ENCODE results near the gene BTBD17.
A peak's percentile ranks its signal among the peaks of the same experiment; 100 is the strongest.
"Not testable (repeated sequence)": the region's sequence is repeated elsewhere in the genome, so short reads cannot be mapped to it uniquely, and the experiment has no call there.

Gene BTBD17

GRCh38 chr17:74361230-74362068 is at the start of gene BTBD17:
Gene BTBD17 (minus strand): TSS chr17:74361868. CDS start chr17:74361819, 49 bp downstream.
- DNase-seq (ENCODE audit: low spot score): peak; percentile 73
- peak; percentile 75 for TF ChIP-seq CTCF (IDR thresholded peaks at IDR 0.05; ENCODE audit: extremely low read depth, insufficient read depth, missing control alignments)
- in situ Hi-C loops (cut with MboI; ENCODE audit: low pct_unique_long_range_greater_than_20kb, low sequenced_read_pairs, unreplicated experiment): no loop called here

- no peak for TF ChIP-seq CTCF (IDR thresholded peaks at IDR 0.05; ENCODE audit: extremely low read depth, insufficient read depth, missing control alignments)
- in situ Hi-C loops (cut with MboI; ENCODE audit: low pct_unique_long_range_greater_than_20kb, low sequenced_read_pairs, unreplicated experiment): no loop called here
- no peak for DNase-seq (ENCODE audit: low spot score)
Measured at GRCh38 chr17:74410001-74410443, 48.4 kb upstream of the BTBD17 start.

- no peak for DNase-seq (ENCODE audit: low spot score)
- in situ Hi-C loops (cut with MboI; ENCODE audit: low pct_unique_long_range_greater_than_20kb, low sequenced_read_pairs, unreplicated experiment): no loop called here
- no peak for TF ChIP-seq CTCF (IDR thresholded peaks at IDR 0.05; ENCODE audit: extremely low read depth, insufficient read depth, missing control alignments)
Measured at GRCh38 chr17:74408815-74409214, 47.1 kb upstream of the BTBD17 start.

- in situ Hi-C loops (cut with MboI; ENCODE audit: low pct_unique_long_range_greater_than_20kb, low sequenced_read_pairs, unreplicated experiment): no loop called here
- peak; percentile 49 for TF ChIP-seq CTCF (IDR thresholded peaks at IDR 0.05; ENCODE audit: extremely low read depth, insufficient read depth, missing control alignments)
- no peak for DNase-seq (ENCODE audit: low spot score)
Measured at GRCh38 chr17:74408262-74408661, 46.6 kb upstream of the BTBD17 start.

GRCh38 chr17:74407384-74407783 is 45.7 kb upstream of the BTBD17 start:
- in situ Hi-C loops (cut with MboI; ENCODE audit: low pct_unique_long_range_greater_than_20kb, low sequenced_read_pairs, unreplicated experiment): no loop called here
- no peak for DNase-seq (ENCODE audit: low spot score)
- TF ChIP-seq CTCF (IDR thresholded peaks at IDR 0.05; ENCODE audit: extremely low read depth, insufficient read depth, missing control alignments): no peak

GRCh38 chr17:74405311-74405710 is 43.6 kb upstream of the BTBD17 start:
- DNase-seq (ENCODE audit: low spot score); in situ Hi-C loops (cut with MboI; ENCODE audit: low pct_unique_long_range_greater_than_20kb, low sequenced_read_pairs, unreplicated experiment): not testable (repeated sequence)

- in situ Hi-C loops (cut with MboI; ENCODE audit: low pct_unique_long_range_greater_than_20kb, low sequenced_read_pairs, unreplicated experiment): no loop called here
- no peak for TF ChIP-seq CTCF (IDR thresholded peaks at IDR 0.05; ENCODE audit: extremely low read depth, insufficient read depth, missing control alignments)
Measured at GRCh38 chr17:74404789-74405188, 43.1 kb upstream of the BTBD17 start.

More at GRCh38 chr17:74404789-74405188, 43.1 kb upstream of the BTBD17 start:
- DNase-seq (ENCODE audit: low spot score): no peak
